Astrocyte (in vitro differentiated cells and primary cell): ENCODE results near the gene POFUT2.

ENCODE experiments used
- EZH2 ChIP-seq: IDR thresholded peaks from 2 replicates; pipeline ENCODE4 v1.6.1; 2012; ENCODE audit warnings: mild to moderate bottlenecking, low read length, inconsistent platforms; ENCODE audit not compliant: insufficient read depth
- TF ChIP-seq, protein P1 (sequence below): IDR thresholded peaks from 2 replicates; pipeline ENCODE4 v1.5.1; 2011; ENCODE audit warnings: low read depth, mild to moderate bottlenecking, inconsistent platforms, low read length, moderate library complexity; ENCODE audit not compliant: insufficient read depth

DNA sequence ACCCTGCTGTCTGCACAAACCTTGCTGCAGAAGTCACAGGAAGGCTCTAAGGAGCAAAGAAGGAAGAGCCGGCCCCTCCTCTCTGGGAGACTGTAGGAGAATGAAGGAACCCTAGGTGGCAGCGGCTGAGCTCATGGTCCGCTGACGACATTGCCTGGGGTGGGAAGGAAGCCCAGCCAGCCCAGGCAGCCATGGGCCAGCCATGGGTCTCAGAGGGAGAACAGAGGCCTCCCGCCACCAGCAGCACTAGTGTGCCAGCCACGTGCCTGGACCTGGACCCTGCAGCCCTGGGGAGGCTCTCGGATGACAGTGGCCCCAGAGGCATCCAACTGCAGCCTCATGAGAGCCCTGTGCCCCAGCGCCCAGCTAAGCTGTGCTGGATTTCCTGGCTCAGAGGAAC lies 49.2 kb upstream of the POFUT2 start:
- TF ChIP-seq, protein P1, sequence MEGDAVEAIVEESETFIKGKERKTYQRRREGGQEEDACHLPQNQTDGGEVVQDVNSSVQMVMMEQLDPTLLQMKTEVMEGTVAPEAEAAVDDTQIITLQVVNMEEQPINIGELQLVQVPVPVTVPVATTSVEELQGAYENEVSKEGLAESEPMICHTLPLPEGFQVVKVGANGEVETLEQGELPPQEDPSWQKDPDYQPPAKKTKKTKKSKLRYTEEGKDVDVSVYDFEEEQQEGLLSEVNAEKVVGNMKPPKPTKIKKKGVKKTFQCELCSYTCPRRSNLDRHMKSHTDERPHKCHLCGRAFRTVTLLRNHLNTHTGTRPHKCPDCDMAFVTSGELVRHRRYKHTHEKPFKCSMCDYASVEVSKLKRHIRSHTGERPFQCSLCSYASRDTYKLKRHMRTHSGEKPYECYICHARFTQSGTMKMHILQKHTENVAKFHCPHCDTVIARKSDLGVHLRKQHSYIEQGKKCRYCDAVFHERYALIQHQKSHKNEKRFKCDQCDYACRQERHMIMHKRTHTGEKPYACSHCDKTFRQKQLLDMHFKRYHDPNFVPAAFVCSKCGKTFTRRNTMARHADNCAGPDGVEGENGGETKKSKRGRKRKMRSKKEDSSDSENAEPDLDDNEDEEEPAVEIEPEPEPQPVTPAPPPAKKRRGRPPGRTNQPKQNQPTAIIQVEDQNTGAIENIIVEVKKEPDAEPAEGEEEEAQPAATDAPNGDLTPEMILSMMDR: no peak
- no peak for TF ChIP-seq EZH2
